GM12873 (cell line): ENCODE measurements around the gene BIRC5.

Experiments
- CTCF ChIP-seq: IDR thresholded peaks from 2 replicates; pipeline ENCODE4 v1.5.1; 2012; ENCODE audit warnings: low read depth, mild to moderate bottlenecking, moderate library complexity, low read length, control low read depth; ENCODE audit not compliant: insufficient read depth; ENCODE audit errors: missing control alignments

Gene BIRC5

GRCh38 chr17:78255953-78256706 lies 42.1 kb downstream of the BIRC5 start:
- TF ChIP-seq CTCF: no peak

GRCh38 chr17:78256707-78257591 lies 42.9 kb downstream of the BIRC5 start:
- TF ChIP-seq CTCF: no peak

- TF ChIP-seq CTCF: no peak
Observed at GRCh38 chr17:78257810-78258322, 43.8 kb downstream of the BIRC5 start.

- no peak for TF ChIP-seq CTCF
Observed at GRCh38 chr17:78258323-78259191, 44.5 kb downstream of the BIRC5 start.

GRCh38 chr17:78259192-78259554 lies 45.1 kb downstream of the BIRC5 start:
- no peak for TF ChIP-seq CTCF

- no peak for TF ChIP-seq CTCF
Observed at GRCh38 chr17:78263063-78263735, 49.1 kb downstream of the BIRC5 start.
